ENCODE measurements around the gene CFAP70.

CFAP70 gene

GRCh38 chr10:73217628-73218027 is 141.0 kb downstream of the CFAP70 start:
- Histone ChIP-seq H3K4me3 (IDR thresholded peaks at IDR 0.05; ENCODE audit: insufficient read depth, low read depth, low read length) (no peak overlapping the region), H3K36me3 (ENCODE audit: insufficient read depth) (no peaks in the 10 kb centered on the region)

DNA sequence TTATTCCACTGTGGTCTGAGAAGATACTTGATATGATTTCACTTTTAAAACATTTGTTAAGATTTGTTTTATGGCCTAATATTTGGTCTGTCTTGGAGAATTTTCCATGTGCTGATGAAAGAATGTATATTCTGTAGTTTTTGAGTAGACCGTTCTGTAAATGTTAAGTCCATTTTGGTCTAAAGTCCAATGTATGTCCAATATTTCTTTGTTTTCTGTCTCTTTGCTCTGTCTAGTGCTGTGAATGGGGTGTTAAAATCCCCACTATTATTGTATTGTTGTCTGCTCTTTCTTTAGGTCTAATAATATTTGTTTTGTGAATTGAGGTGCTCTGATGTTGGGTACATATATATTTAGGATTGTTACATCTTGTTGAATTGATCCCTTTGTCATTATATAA is 142.9 kb downstream of the CFAP70 start:
- no peak for TF ChIP-seq CTCF (conservative IDR thresholded peaks at IDR 0.05; ENCODE audit: low read depth, low read length)
- Histone ChIP-seq H3K4me3 (IDR thresholded peaks at IDR 0.05; ENCODE audit: insufficient read depth, low read depth, low read length) (no peak overlapping the region), H2AFZ (ENCODE audit: low read depth) (no peak overlapping the region), H3K9ac (no peak overlapping the region), H3K79me2 (ENCODE audit: insufficient read depth, low read depth) (no peaks in the 10 kb centered on the region), H4K20me1 (ENCODE audit: insufficient read depth) (no peaks in the 10 kb centered on the region), H3K36me3 (ENCODE audit: insufficient read depth) (no peaks in the 10 kb centered on the region), H3K27me3 (ENCODE audit: insufficient read depth, low read depth) (no peaks in the 10 kb centered on the region), H3K27ac (no peak overlapping the region), H3K4me2 (no peak overlapping the region), H3K4me1 (ENCODE audit: low read depth, poor library complexity, severe bottlenecking) (peaks cover 27% of the 10 kb centered on the region)

More at GRCh38 chr10:73217628-73218027, 141.0 kb downstream of the CFAP70 start:
- Histone ChIP-seq H2AFZ (ENCODE audit: low read depth) (no peak overlapping the region), H3K27me3 (ENCODE audit: insufficient read depth, low read depth) (no peaks in the 10 kb centered on the region), H3K4me2 (peak overlapping the region; percentile 58; the same call in 1 of the 2 replicates), H3K4me1 (ENCODE audit: low read depth, poor library complexity, severe bottlenecking) (peaks cover 27% of the 10 kb centered on the region), H4K20me1 (ENCODE audit: insufficient read depth) (no peaks in the 10 kb centered on the region), H3K79me2 (ENCODE audit: insufficient read depth, low read depth) (no peaks in the 10 kb centered on the region), H3K27ac (peak overlapping the region; percentile 44; the same call in 1 of the 2 replicates), H3K9ac (no peak overlapping the region)
- no peak for TF ChIP-seq CTCF (conservative IDR thresholded peaks at IDR 0.05; ENCODE audit: low read depth, low read length)

- H3K4me2 ChIP-seq: no peak overlapping the region
- no peaks in the 10 kb centered on the region for H3K27me3 ChIP-seq (ENCODE audit: insufficient read depth, low read depth)
- no peaks in the 10 kb centered on the region for H3K79me2 ChIP-seq (ENCODE audit: insufficient read depth, low read depth)
- H4K20me1 ChIP-seq (ENCODE audit: insufficient read depth): no peaks in the 10 kb centered on the region
- H3K4me1 ChIP-seq (ENCODE audit: low read depth, poor library complexity, severe bottlenecking): no peaks in the 10 kb centered on the region
- TF ChIP-seq CTCF (conservative IDR thresholded peaks at IDR 0.05; ENCODE audit: low read depth, low read length): no peak
- no peak overlapping the region for H3K4me3 ChIP-seq (IDR thresholded peaks at IDR 0.05; ENCODE audit: insufficient read depth, low read depth, low read length)
- H3K9ac ChIP-seq: no peak overlapping the region
- no peak overlapping the region for H3K27ac ChIP-seq
- no peak overlapping the region for H2AFZ ChIP-seq (ENCODE audit: low read depth)
- no peaks in the 10 kb centered on the region for H3K36me3 ChIP-seq (ENCODE audit: insufficient read depth)
Measured at GRCh38 chr10:73211106-73211811, 147.4 kb downstream of the CFAP70 start.

DNA sequence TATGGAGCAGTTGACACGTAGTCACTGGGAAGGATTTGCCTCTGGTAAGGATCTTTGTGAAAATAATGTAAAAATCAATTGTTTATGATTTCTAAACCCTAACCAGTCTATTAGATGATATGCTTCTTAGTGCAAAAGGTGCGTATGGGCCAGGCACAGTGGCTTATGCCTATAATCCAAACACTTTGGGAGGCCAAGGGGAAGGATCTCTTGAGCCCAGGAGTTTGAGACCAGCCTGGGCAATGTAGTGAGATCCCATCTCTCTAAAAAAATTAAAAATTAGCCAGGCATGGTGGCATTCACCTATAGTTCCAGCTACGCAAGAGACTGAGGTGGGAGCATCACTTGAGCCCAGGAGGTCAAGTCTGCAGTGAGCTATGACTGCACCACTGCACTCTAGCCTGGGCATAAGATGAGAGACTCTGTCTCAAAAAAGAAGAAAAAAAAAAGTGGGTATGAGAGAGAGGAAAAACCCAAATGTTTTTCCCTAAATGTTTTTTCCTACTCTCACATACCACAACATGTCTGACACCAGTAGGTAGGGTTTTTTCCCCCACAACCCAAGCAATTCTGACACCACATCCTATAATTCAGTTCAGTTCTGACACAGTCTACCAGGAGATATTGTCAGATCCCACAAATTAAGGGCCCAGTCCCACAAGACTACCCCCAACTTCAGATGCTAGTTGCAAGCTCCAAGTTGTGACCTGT is 148.1 kb downstream of the CFAP70 start:
- H4K20me1 ChIP-seq (ENCODE audit: insufficient read depth): no peaks in the 10 kb centered on the region
- no peak overlapping the region for H3K4me3 ChIP-seq (IDR thresholded peaks at IDR 0.05; ENCODE audit: insufficient read depth, low read depth, low read length)
- no peak overlapping the region for H3K4me2 ChIP-seq
- no peaks in the 10 kb centered on the region for H3K4me1 ChIP-seq (ENCODE audit: low read depth, poor library complexity, severe bottlenecking)
- no peak overlapping the region for H3K9ac ChIP-seq
- H3K27me3 ChIP-seq (ENCODE audit: insufficient read depth, low read depth): no peaks in the 10 kb centered on the region
- H3K79me2 ChIP-seq (ENCODE audit: insufficient read depth, low read depth): no peaks in the 10 kb centered on the region
- H2AFZ ChIP-seq (ENCODE audit: low read depth): no peak overlapping the region
- no peak overlapping the region for H3K27ac ChIP-seq
- TF ChIP-seq CTCF (conservative IDR thresholded peaks at IDR 0.05; ENCODE audit: low read depth, low read length): no peak
- no peaks in the 10 kb centered on the region for H3K36me3 ChIP-seq (ENCODE audit: insufficient read depth)

Measured in KMS-11 (cell line).